ENCODE data around the gene FAM200A. TPM values are rescaled to one million over a fixed set of nuclear protein-coding genes. Genes with fewer than 3 reads are reported as not detected.

Gene FAM200A
- total and polyA plus RNA-seq, 2 of the 13 experiments (the other 11 are each of a cell fraction or from before 2014, with no cell fraction given), result 4.7 to 6.3 TPM

- TF ChIP-seq, protein P1, sequence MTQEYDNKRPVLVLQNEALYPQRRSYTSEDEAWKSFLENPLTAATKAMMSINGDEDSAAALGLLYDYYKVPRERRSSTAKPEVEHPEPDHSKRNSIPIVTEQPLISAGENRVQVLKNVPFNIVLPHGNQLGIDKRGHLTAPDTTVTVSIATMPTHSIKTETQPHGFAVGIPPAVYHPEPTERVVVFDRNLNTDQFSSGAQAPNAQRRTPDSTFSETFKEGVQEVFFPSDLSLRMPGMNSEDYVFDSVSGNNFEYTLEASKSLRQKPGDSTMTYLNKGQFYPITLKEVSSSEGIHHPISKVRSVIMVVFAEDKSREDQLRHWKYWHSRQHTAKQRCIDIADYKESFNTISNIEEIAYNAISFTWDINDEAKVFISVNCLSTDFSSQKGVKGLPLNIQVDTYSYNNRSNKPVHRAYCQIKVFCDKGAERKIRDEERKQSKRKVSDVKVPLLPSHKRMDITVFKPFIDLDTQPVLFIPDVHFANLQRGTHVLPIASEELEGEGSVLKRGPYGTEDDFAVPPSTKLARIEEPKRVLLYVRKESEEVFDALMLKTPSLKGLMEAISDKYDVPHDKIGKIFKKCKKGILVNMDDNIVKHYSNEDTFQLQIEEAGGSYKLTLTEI (CRISPR knock-in tag; conservative IDR thresholded peaks at IDR 0.05), result no peak
- TF ChIP-seq, protein P2, sequence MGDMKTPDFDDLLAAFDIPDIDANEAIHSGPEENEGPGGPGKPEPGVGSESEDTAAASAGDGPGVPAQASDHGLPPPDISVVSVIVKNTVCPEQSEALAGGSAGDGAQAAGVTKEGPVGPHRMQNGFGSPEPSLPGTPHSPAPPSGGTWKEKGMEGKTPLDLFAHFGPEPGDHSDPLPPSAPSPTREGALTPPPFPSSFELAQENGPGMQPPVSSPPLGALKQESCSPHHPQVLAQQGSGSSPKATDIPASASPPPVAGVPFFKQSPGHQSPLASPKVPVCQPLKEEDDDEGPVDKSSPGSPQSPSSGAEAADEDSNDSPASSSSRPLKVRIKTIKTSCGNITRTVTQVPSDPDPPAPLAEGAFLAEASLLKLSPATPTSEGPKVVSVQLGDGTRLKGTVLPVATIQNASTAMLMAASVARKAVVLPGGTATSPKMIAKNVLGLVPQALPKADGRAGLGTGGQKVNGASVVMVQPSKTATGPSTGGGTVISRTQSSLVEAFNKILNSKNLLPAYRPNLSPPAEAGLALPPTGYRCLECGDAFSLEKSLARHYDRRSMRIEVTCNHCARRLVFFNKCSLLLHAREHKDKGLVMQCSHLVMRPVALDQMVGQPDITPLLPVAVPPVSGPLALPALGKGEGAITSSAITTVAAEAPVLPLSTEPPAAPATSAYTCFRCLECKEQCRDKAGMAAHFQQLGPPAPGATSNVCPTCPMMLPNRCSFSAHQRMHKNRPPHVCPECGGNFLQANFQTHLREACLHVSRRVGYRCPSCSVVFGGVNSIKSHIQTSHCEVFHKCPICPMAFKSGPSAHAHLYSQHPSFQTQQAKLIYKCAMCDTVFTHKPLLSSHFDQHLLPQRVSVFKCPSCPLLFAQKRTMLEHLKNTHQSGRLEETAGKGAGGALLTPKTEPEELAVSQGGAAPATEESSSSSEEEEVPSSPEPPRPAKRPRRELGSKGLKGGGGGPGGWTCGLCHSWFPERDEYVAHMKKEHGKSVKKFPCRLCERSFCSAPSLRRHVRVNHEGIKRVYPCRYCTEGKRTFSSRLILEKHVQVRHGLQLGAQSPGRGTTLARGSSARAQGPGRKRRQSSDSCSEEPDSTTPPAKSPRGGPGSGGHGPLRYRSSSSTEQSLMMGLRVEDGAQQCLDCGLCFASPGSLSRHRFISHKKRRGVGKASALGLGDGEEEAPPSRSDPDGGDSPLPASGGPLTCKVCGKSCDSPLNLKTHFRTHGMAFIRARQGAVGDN (CRISPR knock-in tag; IDR thresholded peaks at IDR 0.05), result peak; percentile 88
- TF ChIP-seq HNRNPLL (IDR thresholded peaks at IDR 0.05; ENCODE audit: low read depth, low read length, poor library complexity, severe bottlenecking), result peak; percentile 50
- no peak for TF ChIP-seq ZNF589 (CRISPR knock-in tag; conservative IDR thresholded peaks at IDR 0.05)
- TF ChIP-seq ZNF18 (CRISPR knock-in tag; IDR thresholded peaks at IDR 0.05; ENCODE audit: insufficient replicate concordance), result peak; percentile 51
- 0 out of 2 replicates have a peak, but pooled peaks have one; percentile 68 for TF ChIP-seq ZBTB2 (CRISPR knock-in tag; IDR thresholded peaks at IDR 0.05; ENCODE audit: low read depth)
- no peak for TF ChIP-seq PLSCR1 (CRISPR knock-in tag; IDR thresholded peaks at IDR 0.05; ENCODE audit: borderline replicate concordance)
- no peak for TF ChIP-seq ZNF138 (CRISPR knock-in tag; IDR thresholded peaks at IDR 0.05; ENCODE audit: low read depth)
- TF ChIP-seq PRDM10 (CRISPR knock-in tag; IDR thresholded peaks at IDR 0.05; ENCODE audit: low read depth), result peak; percentile 55; the same call in 1 of the 2 replicates
- TF ChIP-seq ZFY (CRISPR knock-in tag; IDR thresholded peaks at IDR 0.05), result peak; percentile 87
- TF ChIP-seq ZNF572 (CRISPR knock-in tag; IDR thresholded peaks at IDR 0.05), result peak; percentile 85; the same call in 1 of the 2 replicates
- TF ChIP-seq KDM5A (IDR thresholded peaks at IDR 0.05; ENCODE audit: borderline replicate concordance, low read length), result peak; percentile 95
Observed at GRCh38 chr7:99499721-99500636, 51.9 kb downstream of the FAM200A start, which contains the start of gene ZNF394 (continued).

Measured in HepG2 (cell line).